Spleen (tissue), 11 donors: ENCODE results near the gene SPRR2E. TPM values are rescaled to one million over a fixed set of nuclear protein-coding genes. Genes with fewer than 3 reads are reported as not detected.
"Not testable (repeated sequence)": the region's sequence is repeated elsewhere in the genome, so short reads cannot be mapped to it uniquely, and the experiment has no call there.

Experiments used
- DNase-seq: peaks from one replicate; pipeline ENCODE4 v3.0.0-alpha.2; 2020
- H3K27ac ChIP-seq, 8 donors: fragments of 200-600 bp; sonication (generic) in 7 of 8; 1 replicate in 4 of 8; 2 replicates in 4 of 8; pipeline versions ENCODE4 v1.5.0 to v1.8.0; 2016 to 2021; ENCODE audit warnings: inconsistent platforms in 4 of 8, mild to moderate bottlenecking in 4 of 8, moderate library complexity in 1 of 8
- H3K27me3 ChIP-seq, 7 donors: fragments of 200-600 bp; sonication (generic) in 6 of 7; replicated peaks in 1 of 7; 1 replicate in 4 of 7; 2 replicates in 3 of 7; pipeline versions ENCODE4 v1.5.0 to v1.8.0; 2016 to 2021; ENCODE audit warnings: inconsistent platforms in 3 of 7, mild to moderate bottlenecking in 1 of 7
- H3K36me3 ChIP-seq, 6 donors: fragments of 200-600 bp; sonication (generic) in 5 of 6; 1 replicate in 4 of 6; 2 replicates in 2 of 6; pipeline versions ENCODE4 v1.5.0 to v1.8.0; 2016 to 2021; ENCODE audit warnings: inconsistent platforms in 2 of 6
- H3K4me1 ChIP-seq, 6 donors: fragments of 200-600 bp; sonication (generic) in 5 of 6; 1 replicate in 3 of 6; 2 replicates in 3 of 6; pipeline versions ENCODE4 v1.5.0 to v1.8.0; 2016 to 2021; ENCODE audit warnings: inconsistent platforms in 3 of 6
- H3K4me3 ChIP-seq, 8 donors: fragments of 200-600 bp; sonication (generic) in 7 of 8; 1 replicate in 4 of 8; 2 replicates in 4 of 8; pipeline versions ENCODE4 v1.5.0 to v1.8.0; 2016 to 2021; ENCODE audit warnings: inconsistent platforms in 4 of 8, mild to moderate bottlenecking in 4 of 8, moderate library complexity in 2 of 8
- H3K9me3 ChIP-seq, 8 donors: fragments of 200-600 bp; sonication (generic) in 7 of 8; 1 replicate in 4 of 8; 2 replicates in 4 of 8; pipeline versions ENCODE4 v1.5.0 to v1.8.0; 2016 to 2021; ENCODE audit warnings: inconsistent platforms in 4 of 8
- POLR2A ChIP-seq, 3 donors: fragments of 450-650 bp; IDR thresholded peaks; one replicate each; pipeline ENCODE4 v1.5.1; 2017; ENCODE audit warnings: antibody characterized with exemption in 3 of 3, mild to moderate bottlenecking in 1 of 3
- POLR2AphosphoS5 ChIP-seq, 3 donors: sonication (generic); formaldehyde crosslinking; IDR thresholded peaks; one replicate each; pipeline ENCODE4 v1.5.1; 2017; ENCODE audit warnings: antibody characterized with exemption in 3 of 3
- WGBS, 5 donors: extraction: QIAGEN DNeasy Blood & Tissue Kit in 3 of 5; methylation state at CpG; one replicate each; pipeline versions ENCODE4 v1.1.5 to v1.1.7; 2013 to 2018; 5-methylcytosine and 5-hydroxymethylcytosine counted together
- intact Hi-C: fragments of 100-400 bp; cut with DNase I; formaldehyde crosslinking; loops from one replicate; pipeline ENCODE4 v1.15.0; 2023; ENCODE audit warnings: low total_unique reads
- polyA plus RNA-seq, 3 donors: library from polyadenylated mRNA; stranded (reverse); fragments of 200-250 nt; gene quantifications; one replicate each; pipeline ENCODE4 v1.2.1, GENCODE V29; 2013
- total RNA-seq, 7 donors: library from RNA; depleted of rRNA in 3 of 7; stranded (reverse); fragments of >200 nt in 3 of 7; fragmentation: NEBNext Ultra II Directional in 4 of 7; extraction: Animal tissue kit (Norgen Biotek cat#: 25700) in 4 of 7; gene quantifications; one replicate each; pipeline versions ENCODE4 v1.1.0 to v1.2.1, GENCODE V29; 2016 to 2021
- TF ChIP-seq, protein P1 (sequence below), 11 experiments: fragments of 200-600 bp in 7 of 11; fragments of 450-650 bp in 4 of 11; sonication (generic) in 4 of 11; IDR thresholded peaks in 8 of 11; conservative IDR thresholded peaks in 3 of 11; 1 replicate in 7 of 11; 2 replicates in 4 of 11; pipeline versions ENCODE4 v1.4.0 to v1.8.0; 2016 to 2021; ENCODE audit warnings: antibody characterized with exemption in 11 of 11, inconsistent platforms in 4 of 11, mild to moderate bottlenecking in 1 of 11
- donor health status: healthy with polysubstance abuse.
- donor health status: DM: no; HTN: no; CAD: no; lungs with moderate emphysema.
- donor health status: DM: no; HTN: no; CAD: no.
- donor health status: Bipolar disorder and iron deficiency.
- donor health status: healthy.
- donor health status: DM: no; HTN: no; CAD: no.
- donor health status: DM: yes; HTN: yes; CAD: no.

SPRR2E gene
- total and polyA plus RNA-seq, 10 donors, result 0.45 TPM; not detected in 9

DNA sequence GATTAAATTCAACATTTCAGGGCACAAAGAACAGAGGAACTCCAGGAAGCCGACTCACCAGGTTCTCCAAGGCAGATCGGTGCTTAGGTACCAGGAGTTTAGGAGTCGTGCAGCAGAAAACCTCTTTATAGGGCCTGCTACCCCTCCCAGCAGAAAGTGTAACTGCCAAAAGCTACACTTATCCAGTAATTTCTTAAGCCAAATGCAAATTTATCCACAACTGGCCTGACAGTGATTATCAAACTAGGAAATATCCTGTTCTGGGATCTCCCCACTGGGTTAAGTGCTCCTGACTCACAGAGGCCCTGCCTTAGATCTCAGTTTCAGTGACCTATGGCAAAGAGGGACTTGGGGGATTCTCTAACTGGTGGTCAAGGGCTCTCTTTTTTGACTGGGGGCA lies 19.1 kb upstream of the SPRR2E start, which contains the start of gene SPRR2F:
TSS of gene SPRR2F (minus strand) at position 101 of the 400 bp plus-strand sequence. CDS start 783 bp downstream, outside the sequence.
- 75 to 88% (median 86%) methylated on average over 3 of the region's 3 CpGs for WGBS, 5 donors
- DNase-seq, result no peak
- no peaks in the 10 kb centered on the region for H3K36me3 ChIP-seq
- H3K4me3 ChIP-seq, result no peak within 1 kb of the TSS
- peaks cover 0 to 17% (median 0%) of the 10 kb centered on the region in 7 donors for H3K27me3 ChIP-seq
- intact Hi-C loops, result no loop called here
- TF ChIP-seq POLR2AphosphoS5 (IDR thresholded peaks at IDR 0.05), result no peak
- TF ChIP-seq, protein P1, sequence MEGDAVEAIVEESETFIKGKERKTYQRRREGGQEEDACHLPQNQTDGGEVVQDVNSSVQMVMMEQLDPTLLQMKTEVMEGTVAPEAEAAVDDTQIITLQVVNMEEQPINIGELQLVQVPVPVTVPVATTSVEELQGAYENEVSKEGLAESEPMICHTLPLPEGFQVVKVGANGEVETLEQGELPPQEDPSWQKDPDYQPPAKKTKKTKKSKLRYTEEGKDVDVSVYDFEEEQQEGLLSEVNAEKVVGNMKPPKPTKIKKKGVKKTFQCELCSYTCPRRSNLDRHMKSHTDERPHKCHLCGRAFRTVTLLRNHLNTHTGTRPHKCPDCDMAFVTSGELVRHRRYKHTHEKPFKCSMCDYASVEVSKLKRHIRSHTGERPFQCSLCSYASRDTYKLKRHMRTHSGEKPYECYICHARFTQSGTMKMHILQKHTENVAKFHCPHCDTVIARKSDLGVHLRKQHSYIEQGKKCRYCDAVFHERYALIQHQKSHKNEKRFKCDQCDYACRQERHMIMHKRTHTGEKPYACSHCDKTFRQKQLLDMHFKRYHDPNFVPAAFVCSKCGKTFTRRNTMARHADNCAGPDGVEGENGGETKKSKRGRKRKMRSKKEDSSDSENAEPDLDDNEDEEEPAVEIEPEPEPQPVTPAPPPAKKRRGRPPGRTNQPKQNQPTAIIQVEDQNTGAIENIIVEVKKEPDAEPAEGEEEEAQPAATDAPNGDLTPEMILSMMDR (IDR thresholded peaks at IDR 0.05 in 8 of 11, conservative IDR thresholded peaks at IDR 0.05 in 3 of 11), result no peak
- TF ChIP-seq POLR2A (IDR thresholded peaks at IDR 0.05), result no peak
- peaks cover 0 to 4% (median 0%) of the 10 kb centered on the region in 8 donors for H3K9me3 ChIP-seq
- H3K4me1 ChIP-seq, result no peaks in the 10 kb centered on the region
- H3K27ac ChIP-seq, result no peak within 1 kb of the TSS

DNA sequence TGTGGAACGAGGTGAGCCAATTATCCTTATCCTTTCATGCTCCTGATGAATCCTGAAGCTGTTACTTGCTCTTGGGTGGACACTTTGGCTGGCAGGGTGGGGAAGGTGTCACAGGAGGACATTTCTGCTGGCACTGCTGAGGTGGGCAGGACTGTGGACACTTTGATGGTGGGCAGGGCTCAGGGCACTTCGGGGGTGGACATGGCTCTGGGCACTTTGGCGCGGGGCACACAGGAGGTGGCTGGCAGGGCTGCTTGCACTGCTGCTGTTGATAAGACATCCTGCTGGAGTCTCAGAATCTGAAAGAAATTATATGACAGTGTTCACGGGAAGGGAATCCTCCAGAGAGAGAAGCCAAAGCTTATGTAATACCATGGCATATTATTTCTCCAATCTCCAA lies 18.1 kb upstream of the SPRR2E start:
- H3K4me1 ChIP-seq, H3K27ac ChIP-seq, H3K9me3 ChIP-seq, intact Hi-C loops, H3K36me3 ChIP-seq, H3K4me3 ChIP-seq, DNase-seq: not testable (repeated sequence)
- WGBS, 5 donors, result 80 to 85% (median 83%) methylated on average over 5 of the region's 5 CpGs
- peaks cover 0 to 17% (median 0%) of the 10 kb centered on the region in 7 donors for H3K27me3 ChIP-seq

DNA sequence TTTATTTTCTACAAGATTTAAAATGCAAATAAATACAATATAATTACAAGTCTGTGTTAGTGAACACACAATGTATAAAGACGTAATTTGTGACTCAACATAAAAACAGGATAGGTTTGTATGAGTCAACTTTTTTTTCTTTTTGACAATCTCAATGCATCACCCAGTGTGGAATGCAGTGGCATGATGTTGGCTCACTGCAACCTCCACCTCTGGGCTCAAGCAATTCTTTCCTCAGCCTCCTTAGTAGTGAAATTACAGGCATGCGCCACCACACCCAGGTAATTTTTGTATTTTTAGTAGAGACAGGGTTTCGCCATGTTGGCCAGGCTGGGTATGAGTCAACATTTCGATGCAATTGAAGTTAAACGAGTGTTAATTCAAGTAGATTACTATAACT lies 5.9 kb upstream of the SPRR2E start:
- DNase-seq, result no peak
- no peaks in the 10 kb centered on the region for H3K36me3 ChIP-seq
- H3K27ac ChIP-seq, result no peak overlapping the region
- TF ChIP-seq POLR2AphosphoS5 (IDR thresholded peaks at IDR 0.05) (no peak), POLR2A (IDR thresholded peaks at IDR 0.05) (no peak)
- TF ChIP-seq, protein P1 (IDR thresholded peaks at IDR 0.05 in 8 of 11, conservative IDR thresholded peaks at IDR 0.05 in 3 of 11), result no peak
- 84 to 91% (median 90%) methylated on average over 5 of the region's 5 CpGs for WGBS, 5 donors
- H3K4me3 ChIP-seq, result no peak overlapping the region
- peaks cover 0 to 8% (median 0%) of the 10 kb centered on the region in 8 donors for H3K9me3 ChIP-seq
- intact Hi-C loops, result no loop called here
- H3K4me1 ChIP-seq, result no peaks in the 10 kb centered on the region
- peaks cover 0 to 4% (median 0%) of the 10 kb centered on the region in 7 donors for H3K27me3 ChIP-seq

DNA sequence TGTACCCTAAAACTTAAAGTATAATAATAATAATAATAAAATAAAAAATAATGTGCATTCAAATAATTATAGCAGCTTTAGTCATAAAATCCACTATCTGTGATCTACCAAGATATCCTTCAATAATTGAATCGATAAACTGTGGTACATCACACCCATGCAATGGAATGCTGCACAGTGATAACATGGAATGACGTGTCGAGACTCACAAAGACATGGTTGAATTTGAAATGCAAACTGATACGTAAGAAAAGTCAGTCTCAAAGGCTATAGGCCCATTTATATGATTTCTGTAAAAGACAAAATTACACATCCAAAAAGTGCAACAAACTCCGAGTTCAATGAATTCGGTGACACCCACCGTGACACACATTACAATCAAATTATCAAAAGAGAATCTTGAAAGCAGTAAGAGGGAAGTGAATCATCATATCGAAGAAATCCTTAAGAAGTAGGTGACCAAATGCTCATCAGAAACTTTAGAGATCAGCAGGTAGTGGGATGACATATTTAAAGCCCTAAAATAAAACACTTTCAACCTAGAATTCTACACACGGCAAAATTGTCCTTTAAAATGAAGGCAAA lies 5.2 kb upstream of the SPRR2E start:
- Histone ChIP-seq H3K4me3 (no peak overlapping the region), H3K4me1 (no peaks in the 10 kb centered on the region), H3K36me3 (no peaks in the 10 kb centered on the region), H3K27ac (no peak overlapping the region), H3K27me3 (peaks cover 0 to 4% (median 0%) of the 10 kb centered on the region in 7 donors), H3K9me3 (peaks cover 0 to 1% (median 0%) of the 10 kb centered on the region in 8 donors)
- WGBS, 5 donors, result 86 to 94% (median 91%) methylated on average over 9 of the region's 9 CpGs
- TF ChIP-seq, protein P1 (IDR thresholded peaks at IDR 0.05 in 8 of 11, conservative IDR thresholded peaks at IDR 0.05 in 3 of 11), result no peak
- intact Hi-C loops, result no loop called here
- no peak for DNase-seq
